Effector CD8-positive, alpha-beta T cell (primary cell): ENCODE measurements around the gene PIK3R3.

Experiments
- DNase-seq: peaks from one replicate; lab custom pipeline; 2025; lab: John Stamatoyannopoulos, UW

The PIK3R3 gene

GRCh38 chr1:46026531-46026930 lies 105.9 kb downstream of the PIK3R3 start:
- no peak for DNase-seq

DNA sequence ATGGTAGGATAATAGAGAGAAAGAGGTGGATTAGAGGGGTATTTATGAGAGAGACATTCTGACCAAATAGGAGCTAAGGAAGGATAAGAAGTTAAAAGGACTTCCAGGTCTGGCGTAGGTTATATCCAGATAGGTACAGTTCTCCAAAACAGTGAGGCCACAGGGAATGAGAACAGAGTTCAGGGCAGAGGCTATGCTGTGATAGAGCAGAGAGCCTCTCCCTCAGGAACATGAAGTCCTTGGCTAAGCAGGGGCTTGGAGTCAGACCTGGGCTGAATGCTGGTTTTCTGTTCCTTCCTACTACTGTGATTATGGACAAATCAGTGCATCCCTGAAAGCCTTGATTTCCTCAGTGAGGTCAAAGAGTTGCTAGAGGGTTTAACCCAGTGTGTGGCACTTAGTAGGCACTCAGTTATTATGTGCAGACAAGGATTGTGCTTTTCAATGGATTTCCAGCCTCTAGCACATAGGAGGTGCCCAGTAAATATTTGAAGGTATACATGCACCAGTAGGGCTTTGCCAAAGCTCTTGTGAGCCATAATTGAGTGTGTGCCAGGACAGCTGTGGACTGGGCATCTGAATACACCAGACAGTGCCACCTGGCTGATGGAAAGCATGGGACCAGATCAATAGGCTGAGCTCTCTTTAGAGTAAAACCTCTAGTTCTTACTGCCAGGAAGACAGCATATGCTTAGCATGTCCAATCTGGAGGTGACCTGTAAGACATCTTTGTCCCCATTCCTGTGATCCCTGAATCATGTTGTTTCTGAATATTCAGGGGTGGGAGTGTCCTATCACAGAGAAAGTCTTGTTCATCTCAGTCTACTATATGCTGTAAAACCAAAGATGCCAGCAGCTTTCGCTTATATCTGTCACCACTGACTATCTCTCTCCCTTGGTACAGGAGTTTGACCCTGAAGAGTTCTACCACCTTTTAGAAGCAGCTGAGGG lies 111.1 kb downstream of the PIK3R3 start:
- no peak for DNase-seq

DNA sequence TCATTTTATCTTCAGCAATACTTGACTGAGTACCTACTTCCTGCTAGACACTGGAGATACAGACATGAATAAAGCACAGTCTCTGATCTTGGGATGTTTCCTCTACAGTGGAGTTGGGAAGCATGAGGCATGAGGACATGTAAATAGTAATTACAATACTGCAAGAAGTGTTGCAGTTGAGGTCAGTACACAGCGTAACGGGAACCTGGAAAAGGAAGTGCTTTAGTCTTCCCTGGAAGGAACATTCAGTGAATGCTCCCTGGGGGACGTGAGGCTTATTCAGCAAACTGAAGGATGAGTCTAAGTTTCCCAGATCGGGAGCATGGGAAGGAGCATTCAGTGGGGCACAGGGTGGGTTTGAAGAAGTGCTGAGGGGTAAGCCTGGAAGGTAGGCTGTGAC lies 112.4 kb downstream of the PIK3R3 start:
- DNase-seq: no peak

GRCh38 chr1:46019348-46019747 lies 113.1 kb downstream of the PIK3R3 start:
- no peak for DNase-seq

DNA sequence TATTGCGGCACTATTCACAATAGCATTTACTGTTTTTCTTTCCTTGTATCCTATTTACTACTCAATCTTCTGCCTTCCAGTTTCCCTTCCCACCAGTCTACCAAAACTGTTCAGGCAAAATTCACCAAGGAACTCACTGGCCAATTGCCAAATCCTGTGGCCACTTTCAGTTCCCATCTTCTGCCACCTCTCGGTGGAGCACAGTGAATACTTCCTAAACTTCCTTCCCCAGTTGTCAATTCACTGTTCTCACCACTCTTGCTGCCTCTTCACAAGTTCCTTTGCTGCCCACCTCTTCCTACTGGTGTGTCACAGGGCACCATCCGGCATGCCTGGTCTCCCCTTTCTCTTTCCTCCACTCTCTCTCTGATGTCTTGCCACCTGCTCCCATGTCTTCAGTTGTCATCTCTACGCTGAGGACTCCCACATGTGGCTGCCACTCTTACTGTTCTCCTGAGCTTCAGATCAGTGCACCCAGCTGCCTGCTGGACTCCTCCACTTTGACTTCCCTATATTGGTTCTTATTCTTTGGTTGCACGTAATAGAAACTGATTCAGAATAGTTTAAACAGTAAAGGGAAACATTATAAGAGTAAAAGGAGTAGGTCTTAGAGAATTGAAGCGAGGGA lies 114.4 kb downstream of the PIK3R3 start:
- no peak for DNase-seq

DNA sequence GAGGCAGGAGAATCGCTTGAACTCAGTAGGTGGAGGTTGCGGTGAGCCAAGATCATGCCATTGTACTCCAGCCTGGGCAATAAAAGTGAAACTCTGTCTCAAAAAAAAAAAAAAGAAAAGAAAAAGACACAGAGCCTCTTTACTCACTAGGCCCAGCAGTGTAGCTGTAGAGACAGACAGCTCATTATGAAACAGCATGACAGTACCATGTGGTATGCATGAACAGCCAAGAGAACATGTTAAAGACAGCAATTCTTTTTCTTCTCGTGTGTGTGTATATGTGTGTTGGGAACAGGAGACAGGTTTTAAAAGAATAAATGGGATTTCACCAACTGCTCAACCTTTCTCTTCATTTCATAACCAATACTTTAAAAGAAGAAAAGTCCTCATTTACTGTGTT lies 118.8 kb downstream of the PIK3R3 start:
- no peak for DNase-seq

GRCh38 chr1:46012236-46012635 lies 120.2 kb downstream of the PIK3R3 start:
- DNase-seq: no peak

DNA sequence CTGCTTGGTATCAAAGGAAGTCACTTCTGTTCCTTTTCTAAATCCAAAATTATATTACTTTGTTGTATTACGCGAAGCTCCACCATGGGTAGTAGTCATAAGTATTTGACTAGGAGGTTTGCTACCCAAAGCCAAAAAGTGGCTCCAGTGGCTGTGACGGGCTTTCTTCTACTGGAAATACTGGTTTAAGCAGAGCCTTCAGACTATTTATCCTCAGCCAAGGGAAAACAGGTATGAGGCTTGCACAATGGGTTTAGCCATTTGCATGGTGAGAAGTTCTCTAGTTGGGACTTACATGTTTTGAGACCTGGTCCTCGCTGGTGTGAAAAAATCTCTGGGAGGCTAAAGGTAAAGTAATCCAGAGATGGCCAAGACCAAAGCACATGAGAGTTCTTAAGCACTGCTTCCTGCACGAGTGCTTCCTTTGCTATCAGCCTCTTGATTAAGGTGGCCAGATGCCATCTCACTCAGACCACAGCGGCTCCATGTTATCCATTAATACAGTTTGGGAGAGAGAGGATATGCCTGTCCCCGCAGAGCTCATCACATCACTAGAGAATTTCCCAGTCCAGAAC lies 121.2 kb downstream of the PIK3R3 start:
- DNase-seq: no peak

DNA sequence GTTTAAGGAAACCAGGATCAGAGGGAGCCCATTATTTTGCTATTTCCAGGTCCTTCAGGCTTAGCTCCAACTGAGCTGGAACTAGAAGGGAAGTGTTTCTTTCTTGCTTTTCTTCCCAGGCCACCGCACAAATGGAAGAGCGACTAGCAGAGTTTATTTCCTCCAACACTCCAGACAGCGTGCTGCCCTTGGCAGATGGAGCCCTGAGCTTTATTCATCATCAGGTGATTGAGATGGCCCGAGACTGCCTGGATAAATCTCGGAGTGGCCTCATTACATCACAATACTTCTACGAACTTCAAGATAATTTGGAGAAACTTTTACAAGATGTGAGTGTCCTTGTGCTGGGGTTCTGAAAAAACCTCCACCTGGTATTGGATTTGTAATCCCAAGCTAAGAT lies 121.8 kb downstream of the PIK3R3 start:
- DNase-seq: no peak

DNA sequence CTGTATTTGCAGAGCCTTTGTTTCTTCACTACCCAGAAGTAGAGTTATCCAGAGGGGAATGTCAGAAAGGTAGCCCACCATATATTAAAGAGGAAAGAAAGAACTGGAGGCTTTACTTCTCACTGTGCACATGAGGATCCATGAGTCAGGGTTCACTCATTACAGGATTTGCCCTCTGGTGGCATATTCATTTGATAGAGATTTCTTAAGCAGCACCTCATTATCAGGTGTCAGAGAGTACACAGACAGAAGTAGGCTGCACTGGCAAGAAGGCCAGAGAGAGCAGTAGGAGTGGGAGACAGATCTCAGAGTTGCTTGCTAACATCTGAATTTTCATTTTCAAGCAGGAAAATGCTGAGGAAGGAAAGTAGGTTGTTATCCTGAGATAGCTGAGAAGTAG lies 123.8 kb downstream of the PIK3R3 start:
- DNase-seq: no peak

GRCh38 chr1:46005594-46005993 lies 126.8 kb downstream of the PIK3R3 start:
- DNase-seq: no peak

DNA sequence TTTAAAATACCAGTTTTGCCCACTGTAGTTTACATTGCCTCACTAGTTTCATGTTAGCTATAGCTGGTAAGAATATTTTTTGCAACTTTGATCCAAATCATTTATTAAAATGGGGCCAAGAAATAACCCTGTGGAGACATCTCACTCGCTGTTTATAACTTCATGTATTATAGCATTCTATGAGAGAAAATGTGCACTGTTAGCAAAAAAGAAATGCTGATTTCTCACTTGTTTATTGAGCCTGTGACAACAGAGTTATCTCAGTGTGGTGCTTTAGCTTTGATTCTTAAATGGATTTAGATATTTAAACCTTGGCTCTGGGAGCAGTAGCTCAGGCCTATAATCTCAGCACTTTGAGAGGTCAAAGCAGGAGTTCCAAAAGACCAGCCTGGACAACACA lies 127.9 kb downstream of the PIK3R3 start:
- DNase-seq: no peak

DNA sequence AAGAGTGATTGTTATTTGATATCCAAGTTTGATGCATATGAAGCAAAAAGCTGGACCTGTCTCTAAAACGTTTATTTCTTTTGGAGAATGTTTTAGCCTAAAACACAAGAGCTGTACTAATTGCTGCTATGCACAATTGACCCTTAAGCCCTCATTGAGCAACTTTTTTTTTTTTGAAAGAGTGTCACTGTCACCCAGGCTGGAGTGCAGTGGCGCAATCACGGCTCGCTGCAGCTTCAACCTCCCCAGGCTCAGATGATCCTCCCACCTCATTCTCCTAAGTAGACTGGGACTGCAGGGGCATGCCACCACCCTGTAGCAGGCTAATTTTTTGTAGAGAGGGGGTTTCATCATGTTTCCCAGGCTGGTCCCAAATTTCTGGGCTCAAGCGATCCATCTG lies 129.1 kb downstream of the PIK3R3 start:
- no peak for DNase-seq

DNA sequence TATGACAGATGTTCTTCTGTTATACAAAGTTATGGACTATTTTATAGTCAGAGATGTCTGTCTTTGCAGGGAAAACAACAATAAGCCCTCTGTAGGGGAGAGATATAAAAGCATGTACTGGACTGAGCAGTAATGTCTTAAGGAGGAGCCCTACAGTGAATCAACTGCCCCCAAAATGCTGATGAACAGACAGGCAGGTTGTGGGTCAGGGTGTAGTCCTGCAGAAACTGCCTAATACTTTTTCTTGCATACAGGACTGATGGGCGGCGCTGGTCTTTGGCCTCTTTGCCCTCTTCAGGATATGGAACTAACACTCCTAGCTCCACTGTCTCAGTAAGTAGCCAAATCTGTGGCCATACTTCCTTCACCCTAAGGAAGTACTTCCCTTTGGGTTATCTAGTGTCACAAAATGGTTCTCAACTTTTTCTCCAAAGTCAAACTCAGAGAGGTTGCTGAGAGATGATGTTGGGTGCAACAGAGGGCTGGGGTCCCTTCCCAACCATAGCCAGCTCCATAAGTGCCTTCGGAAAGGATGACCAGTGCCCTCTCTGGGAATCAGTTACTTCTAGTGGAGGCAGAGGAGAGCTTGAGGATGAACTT lies 129.8 kb downstream of the PIK3R3 start:
- DNase-seq: no peak

- no peak for DNase-seq
Measured at GRCh38 chr1:46001081-46001785, 131.2 kb downstream of the PIK3R3 start.

GRCh38 chr1:45999507-45999906 lies 132.9 kb downstream of the PIK3R3 start:
- DNase-seq: no peak

DNA sequence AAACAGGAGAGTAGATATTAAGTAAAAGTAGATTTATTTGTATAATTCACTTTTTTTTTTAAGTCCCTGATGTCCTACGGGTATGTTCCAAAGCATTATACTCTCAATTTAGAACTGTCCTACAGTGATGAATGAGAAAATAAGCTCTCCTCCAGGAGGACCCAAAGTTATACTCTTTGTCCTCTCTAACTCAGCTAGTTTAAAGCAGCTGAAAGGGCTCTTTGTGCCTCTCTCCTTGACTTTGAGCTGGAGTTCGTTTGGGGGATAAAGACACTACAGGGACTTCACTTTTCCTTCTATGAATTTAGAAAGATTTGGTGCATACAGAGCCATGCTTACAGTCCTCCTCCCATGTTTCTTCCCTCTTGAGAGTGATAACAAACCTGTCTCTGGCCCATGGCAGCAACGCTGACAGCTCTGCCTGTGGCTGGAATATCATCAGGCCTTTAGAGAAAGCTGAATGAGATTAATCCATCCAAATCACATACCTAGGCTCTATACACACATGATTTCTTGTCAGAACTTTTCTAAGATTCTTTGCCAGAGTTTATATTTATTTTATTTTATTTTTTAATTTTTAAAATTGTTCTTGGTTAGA lies 134.3 kb downstream of the PIK3R3 start:
- no peak for DNase-seq

DNA sequence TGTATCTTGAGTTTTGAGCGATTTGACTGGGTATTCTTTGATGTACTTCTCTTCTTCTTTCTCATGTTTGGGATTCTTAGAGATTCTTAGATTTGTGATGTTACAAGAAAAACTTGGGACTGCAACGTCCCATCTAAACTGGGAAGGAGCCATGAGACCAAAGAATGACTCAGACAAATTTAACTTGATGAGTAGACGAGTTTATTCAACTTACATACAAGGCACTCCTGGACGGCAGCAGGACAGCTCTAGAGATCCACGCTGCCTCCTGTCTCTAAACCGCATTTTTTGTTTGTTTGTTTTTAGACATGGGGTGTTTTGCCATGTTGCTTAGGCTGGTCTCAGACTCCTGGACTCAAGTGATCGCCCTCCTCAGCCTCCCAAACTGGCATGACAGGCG lies 137.1 kb downstream of the PIK3R3 start:
- no peak for DNase-seq

DNA sequence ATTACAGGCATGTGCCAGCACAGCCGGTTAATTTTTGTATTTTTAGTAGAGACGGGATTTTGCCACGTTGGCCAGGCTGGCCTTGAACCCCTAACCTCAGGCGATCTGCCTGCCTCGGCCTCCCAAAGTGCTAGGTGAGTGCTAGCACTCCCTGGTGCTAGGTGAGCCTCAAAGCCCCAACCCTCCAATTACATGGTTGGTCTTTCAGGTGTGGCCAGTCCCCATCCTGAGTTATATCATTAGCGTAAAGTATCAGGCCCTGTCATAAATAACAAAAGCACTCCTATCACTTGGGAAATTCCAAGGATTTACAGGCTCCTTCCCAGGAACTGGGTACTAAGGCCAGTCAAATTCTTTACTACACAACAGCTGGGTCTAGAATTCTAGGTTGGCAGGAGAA lies 138.0 kb downstream of the PIK3R3 start:
- no peak for DNase-seq
